GM19395 (cell line): ENCODE measurements around the gene MYL6B.

Source experiments
- ATAC-seq: cut with Tn5 transposase; IDR thresholded peaks from one replicate; pipeline ENCODE4 v1.9.1; 2021; ENCODE audit warnings: mild to moderate bottlenecking, moderate library complexity; ENCODE audit not compliant: unreplicated experiment

MYL6B gene

GRCh38 chr12:56121204-56121870, 31.1 kb upstream of the MYL6B start:
- no peak for ATAC-seq

DNA sequence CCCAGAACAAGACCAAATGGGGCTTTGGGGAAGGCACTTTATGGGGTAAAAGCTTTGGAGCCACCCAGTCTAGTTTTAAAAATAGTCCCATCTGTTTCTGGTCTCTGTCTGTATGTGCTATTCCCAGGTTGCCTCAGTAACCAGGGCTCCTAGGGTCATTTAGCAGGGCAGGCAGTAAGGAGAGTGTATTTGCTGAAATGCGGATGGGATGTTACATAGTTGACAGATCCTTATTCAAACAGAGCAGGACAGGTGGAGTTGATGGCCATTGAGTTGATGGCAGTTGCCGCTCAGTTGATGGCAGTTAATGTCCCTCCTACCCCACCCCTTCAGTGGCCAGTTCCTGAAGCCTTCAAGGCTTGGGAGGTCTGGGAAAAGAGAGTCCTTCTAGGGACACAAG, 29.8 kb upstream of the MYL6B start:
- no peak for ATAC-seq

DNA sequence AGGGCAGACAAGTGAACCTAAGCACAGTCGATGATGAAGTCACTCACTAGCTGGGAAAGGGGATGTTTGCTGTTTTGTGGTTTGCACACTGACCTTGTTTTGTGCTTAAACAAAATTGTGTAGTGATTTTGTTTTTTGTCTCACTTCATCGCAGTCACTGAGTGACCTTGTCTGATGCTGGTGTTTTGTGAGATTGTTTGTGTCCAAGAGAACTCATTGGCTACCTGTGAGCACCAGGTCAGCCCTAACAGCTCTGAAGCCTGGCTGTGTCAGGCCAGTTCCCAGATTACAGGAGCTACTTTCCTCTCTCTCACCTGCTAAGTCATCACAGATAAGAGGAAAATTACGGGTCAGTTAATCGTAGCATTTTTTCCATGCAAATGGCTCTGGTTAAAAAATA, 28.3 kb upstream of the MYL6B start:
- ATAC-seq = no peak

DNA sequence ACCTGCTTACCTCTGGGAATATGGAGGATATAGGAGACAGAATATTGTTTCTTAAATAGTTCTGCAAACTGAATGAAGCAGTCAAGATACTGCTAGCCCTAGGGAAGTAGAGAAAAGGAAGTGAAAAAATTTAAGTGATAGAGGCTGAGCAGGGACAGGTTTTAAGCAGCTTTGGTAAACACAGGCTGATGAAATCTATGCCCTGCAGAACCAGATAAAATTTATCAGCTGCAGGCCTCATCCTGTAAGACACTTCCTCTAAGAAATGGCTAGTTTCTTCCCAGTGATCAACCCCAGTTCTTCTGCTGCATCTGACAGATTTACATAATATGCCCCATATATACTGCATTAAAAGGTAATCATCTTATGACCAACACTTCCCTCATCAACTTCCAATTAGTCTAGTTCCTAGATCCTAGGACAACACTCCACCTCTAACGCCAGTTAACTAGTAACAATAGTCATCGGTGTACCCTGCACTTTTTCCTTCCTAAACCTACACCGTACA, 25.6 kb upstream of the MYL6B start:
- ATAC-seq = no peak

DNA sequence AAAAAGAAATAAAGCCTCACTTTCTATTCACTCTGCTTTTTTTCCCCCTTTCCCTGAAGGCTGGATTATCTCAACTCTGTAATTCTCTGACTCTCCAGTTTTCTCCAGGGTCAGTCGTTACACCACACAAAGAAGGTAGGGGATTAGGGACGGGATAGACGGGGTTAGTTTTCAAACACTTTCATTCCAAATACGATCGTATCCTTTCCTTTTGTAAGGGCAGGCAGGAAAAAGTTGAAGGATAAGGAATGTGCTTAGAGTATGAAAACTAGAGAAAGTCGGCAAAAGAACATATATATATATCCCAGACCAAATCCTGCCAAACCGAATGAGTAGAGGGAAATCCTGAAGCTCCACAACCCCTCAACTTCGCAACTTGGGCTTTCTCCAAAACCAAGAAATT, 24.9 kb upstream of the MYL6B start:
- no peak for ATAC-seq

DNA sequence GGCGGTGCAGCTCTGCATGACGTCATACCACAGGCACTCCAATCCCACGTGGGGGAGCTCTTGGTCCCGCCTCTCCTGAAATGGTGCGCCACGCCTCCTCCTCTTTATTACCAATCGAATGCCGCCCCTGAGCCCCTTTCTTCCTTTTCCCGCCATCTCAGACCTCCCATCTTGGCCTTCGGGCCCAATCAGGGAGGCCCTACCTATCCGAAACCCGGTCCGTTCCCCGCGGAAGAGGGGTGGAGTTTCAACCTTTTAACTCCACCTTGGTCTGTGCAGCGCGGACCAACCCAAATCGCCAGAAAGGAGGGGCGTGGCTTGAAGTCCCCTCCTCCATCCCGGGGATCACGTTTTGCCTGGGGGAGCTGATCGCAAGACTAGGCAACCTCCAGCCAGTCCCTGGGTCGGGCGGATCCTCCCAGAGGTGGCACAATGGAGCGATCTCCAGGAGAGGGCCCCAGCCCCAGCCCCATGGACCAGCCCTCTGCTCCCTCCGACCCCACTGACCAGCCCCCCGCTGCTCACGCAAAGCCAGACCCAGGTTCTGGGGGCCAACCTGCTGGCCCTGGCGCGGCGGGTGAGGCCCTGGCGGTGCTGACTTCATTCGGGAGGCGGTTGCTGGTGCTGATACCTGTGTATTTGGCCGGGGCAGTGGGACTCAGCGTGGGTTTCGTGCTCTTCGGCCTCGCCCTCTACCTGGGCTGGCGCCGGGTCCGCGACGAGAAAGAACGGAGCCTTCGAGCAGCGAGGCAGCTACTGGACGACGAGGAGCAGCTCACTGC, 24.3 kb upstream of the MYL6B start, which contains the start of gene ESYT1:
ESYT1 (plus strand) TSS at position 380 of the 782 bp plus-strand sequence; CDS start at position 433, 53 bp downstream.
- ATAC-seq = peak; percentile 91

DNA sequence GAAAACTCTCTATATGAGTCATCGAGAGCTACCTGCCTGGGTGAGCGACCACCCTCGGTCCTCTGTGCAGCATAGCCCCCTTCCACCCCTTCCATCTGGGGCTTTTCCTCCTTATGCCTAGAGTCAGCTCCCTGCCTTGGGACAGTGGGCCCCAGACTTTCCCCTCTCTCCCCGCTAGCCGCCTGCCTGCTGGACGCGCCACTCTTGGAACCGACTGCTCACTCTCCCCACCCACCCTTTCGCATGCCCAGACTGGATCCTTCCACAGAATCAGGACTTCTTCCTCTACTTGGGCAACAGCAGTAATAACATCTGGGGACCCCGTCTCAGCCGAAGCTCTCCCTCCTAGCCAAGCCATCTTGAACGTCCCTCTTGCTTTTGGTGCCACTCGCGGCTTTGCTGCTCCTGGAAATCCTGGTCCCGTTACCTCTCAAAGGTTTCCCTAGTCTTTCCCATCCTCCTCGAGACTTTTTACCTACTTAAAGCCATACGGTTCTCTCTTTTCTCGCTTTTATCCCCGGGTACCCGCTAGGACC, 23.6 kb upstream of the MYL6B start:
- peak; percentile 3 for ATAC-seq

GRCh38 chr12:56129206-56129941, 23.0 kb upstream of the MYL6B start:
- ATAC-seq = peak; percentile 29

DNA sequence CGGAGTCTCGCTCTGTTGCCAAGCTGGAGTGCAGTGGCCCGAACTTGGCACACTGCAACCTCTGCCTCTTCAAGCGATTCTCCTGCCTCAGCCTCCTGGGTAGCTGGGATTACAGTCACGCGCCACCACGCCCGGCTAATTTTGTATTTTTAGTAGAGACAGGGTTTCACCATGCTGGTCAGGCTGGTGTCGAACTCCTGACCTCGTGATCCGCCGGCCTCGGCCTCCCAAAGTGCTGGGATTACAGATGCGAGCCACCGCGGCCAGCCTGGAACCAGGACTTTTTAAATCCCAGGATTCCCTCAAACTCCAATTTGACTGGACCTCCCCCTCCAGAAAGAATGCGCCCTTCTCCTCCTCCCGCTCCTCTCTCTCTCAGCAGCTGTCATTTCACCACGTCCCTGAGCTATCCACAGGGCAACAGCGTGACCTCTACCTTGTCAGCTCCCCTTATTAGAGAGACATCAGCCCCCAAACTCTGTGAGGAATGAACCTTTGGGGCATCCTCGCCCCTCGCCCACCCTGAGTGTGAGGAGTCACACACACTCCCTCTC, 22.4 kb upstream of the MYL6B start:
- ATAC-seq = no peak

GRCh38 chr12:56130876-56131275, 21.5 kb upstream of the MYL6B start:
- no peak for ATAC-seq

- no peak for ATAC-seq
These were observed 17.5 kb upstream of the MYL6B start for GRCh38 chr12:56134897-56135296.

GRCh38 chr12:56137853-56138571, 14.4 kb upstream of the MYL6B start:
- ATAC-seq = no peak

DNA sequence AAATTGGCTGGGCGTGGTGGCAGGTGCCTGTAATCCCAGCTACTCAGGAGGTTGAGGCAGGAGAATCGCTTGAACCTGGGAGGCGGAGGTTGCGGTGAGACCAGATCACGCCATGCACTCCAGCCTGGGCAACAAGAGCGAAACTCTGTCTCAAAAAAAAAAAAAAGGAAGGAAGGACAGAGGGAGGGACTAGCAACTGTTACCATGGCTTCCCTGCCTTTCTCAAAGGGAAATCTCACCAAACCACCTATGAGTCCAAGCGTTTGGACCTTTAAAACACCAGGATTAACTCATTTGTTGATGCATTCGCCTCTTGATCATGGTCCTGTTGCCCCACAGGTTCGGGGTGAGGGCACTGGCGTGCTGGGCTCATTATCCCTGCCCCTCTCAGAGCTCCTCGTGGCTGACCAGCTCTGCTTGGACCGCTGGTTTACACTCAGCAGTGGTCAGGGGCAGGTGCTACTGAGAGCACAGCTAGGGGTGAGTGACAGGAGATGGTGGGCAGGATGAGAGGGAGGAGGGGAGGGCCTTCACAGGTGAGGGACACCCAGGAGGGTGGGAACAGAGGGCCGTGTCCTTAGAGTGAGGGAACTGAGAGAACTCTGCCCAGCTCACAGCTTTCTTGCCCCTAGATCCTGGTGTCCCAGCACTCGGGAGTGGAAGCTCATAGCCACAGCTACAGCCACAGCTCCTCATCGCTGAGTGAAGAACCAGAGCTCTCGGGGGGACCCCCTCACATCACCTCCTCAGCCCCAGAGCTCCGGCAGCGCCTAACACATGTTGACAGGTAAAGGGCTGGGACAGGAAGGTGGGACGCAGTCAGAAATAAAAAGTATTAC, 10.2 kb upstream of the MYL6B start:
- no peak for ATAC-seq

DNA sequence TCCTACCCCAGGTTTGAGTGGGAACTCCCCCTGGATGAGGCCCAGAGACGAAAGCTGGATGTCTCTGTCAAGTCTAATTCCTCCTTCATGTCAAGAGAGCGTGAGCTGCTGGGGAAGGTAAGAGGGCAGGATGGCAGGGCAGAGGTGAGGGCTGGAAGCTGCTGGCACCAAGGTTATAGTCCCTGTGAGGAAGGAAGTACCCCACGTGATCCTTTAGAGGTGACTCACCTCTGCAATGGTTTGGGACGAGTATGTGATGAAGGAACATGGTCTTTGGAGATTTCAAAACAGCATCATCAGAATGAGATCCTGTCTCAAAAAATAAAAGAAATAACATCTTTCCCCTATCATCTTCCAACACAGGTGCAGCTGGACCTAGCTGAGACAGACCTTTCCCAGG, 9.2 kb upstream of the MYL6B start:
- ATAC-seq = no peak

GRCh38 chr12:56143870-56144269, 8.5 kb upstream of the MYL6B start:
- ATAC-seq = no peak

DNA sequence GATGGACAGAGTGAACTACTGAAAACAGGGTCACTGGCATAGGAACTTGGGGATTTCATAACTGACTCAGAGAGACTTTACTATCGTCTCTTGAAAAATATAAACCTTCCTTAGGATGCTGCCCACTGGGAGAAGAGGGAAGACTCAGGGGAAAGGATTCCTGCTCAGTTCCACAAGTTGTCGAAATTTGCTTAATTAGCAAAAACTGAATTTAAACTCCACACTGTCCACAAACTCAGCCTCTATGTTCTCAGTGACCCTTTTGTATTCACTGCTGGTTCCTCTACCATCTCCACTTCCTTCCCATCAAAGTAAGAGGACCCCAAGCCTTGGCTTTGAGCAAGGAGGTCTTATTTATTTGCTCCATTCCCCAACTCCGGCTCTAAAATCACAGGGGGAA, 7.2 kb upstream of the MYL6B start:
- ATAC-seq = no peak

- ATAC-seq = no peak
These were observed 5.6 kb upstream of the MYL6B start for GRCh38 chr12:56146492-56147460.

DNA sequence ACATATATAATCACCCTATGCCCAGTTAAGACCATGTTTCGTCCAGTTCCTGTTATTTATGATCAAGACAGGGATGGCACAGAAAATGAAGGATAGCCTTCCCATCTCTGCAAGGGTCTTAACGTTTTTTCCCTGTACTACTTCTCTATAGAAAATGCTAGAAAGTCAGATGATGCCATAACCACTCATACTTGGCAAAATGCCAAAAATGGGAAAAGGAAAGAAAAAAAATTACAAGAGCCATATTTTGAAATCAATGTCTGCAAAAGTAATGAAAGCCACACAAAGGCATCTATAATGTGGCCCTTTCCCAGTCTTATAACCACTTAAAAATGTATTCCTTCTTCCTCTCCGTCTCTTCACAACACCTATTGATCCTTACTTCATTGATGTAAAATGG, 1.8 kb upstream of the MYL6B start:
- no peak for ATAC-seq
